Ascending aorta (tissue), 2 donors: ENCODE data around the gene EXOC7. TPM values are rescaled to one million over a fixed set of nuclear protein-coding genes. Genes with fewer than 3 reads are reported as not detected.

ENCODE experiments used
- DNase-seq, 2 donors: peaks; one replicate each; pipeline ENCODE4 v3.0.0-alpha.2; 2019; ENCODE audit warnings: low spot score in 2 of 2
- H3K27ac ChIP-seq, 2 donors: fragments of 200-600 bp; sonication (generic); one replicate each; pipeline ENCODE4 v1.5.1; 2016 to 2017; ENCODE audit warnings: mild to moderate bottlenecking in 1 of 2
- H3K27me3 ChIP-seq: fragments of 200-600 bp; sonication (generic); one replicate; pipeline ENCODE4 v1.5.1; 2017
- H3K36me3 ChIP-seq, 2 donors: fragments of 200-600 bp; sonication (generic); one replicate each; pipeline ENCODE4 v1.5.1; 2016
- H3K4me1 ChIP-seq, 2 donors: fragments of 200-600 bp; sonication (generic); one replicate each; pipeline ENCODE4 v1.5.1; 2016 to 2017; ENCODE audit warnings: mild to moderate bottlenecking in 1 of 2
- H3K4me3 ChIP-seq, 2 donors: fragments of 200-600 bp; sonication (generic); one replicate each; pipeline ENCODE4 v1.5.1; 2016 to 2017; ENCODE audit warnings: mild to moderate bottlenecking in 1 of 2
- H3K9me3 ChIP-seq, 2 donors: fragments of 200-600 bp; sonication (generic); one replicate each; pipeline ENCODE4 v1.5.1; 2016
- intact Hi-C: fragments of 100-400 bp; cut with DNase I; formaldehyde crosslinking; loops from one replicate; pipeline ENCODE4 v1.15.1; 2023
- total RNA-seq: library from RNA; depleted of rRNA; stranded (reverse); fragments of >200 nt; gene quantifications from one replicate; pipeline ENCODE4 v1.1.0, GENCODE V29; 2016
- TF ChIP-seq, protein P1 (sequence below), 3 experiments: fragments of 200-600 bp in 2 of 3; fragments of 450-650 bp in 1 of 3; sonication (generic) in 2 of 3; IDR thresholded peaks; one replicate each; pipeline ENCODE4 v1.5.1; 2016 to 2019; ENCODE audit warnings: antibody characterized with exemption in 3 of 3, mild to moderate bottlenecking in 1 of 3, moderate library complexity in 1 of 3

Gene EXOC7
- total RNA-seq, 1 donor from 2014 or later = 123 TPM

DNA sequence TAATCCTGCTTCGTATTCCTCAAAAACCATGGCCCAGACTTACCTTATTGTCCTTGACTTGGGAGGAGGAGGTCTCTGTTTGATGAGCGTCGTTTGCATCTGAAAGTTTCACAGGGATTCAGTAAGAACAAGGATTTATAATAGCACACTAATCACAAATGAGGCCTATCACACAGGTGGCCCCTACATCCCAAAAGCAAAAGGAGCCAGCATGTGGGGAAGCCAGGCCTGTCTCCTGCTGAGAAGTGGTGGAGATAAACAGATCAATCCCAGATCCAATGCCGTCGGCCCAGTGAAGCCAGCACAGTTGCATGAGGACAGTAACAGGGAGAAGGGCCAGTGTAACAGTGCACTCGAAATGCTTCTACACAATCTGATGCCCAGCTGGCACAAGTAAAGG, 63.2 kb downstream of the EXOC7 start:
- H3K4me3 ChIP-seq = no peak overlapping the region
- DNase-seq = no peak
- TF ChIP-seq, protein P1, sequence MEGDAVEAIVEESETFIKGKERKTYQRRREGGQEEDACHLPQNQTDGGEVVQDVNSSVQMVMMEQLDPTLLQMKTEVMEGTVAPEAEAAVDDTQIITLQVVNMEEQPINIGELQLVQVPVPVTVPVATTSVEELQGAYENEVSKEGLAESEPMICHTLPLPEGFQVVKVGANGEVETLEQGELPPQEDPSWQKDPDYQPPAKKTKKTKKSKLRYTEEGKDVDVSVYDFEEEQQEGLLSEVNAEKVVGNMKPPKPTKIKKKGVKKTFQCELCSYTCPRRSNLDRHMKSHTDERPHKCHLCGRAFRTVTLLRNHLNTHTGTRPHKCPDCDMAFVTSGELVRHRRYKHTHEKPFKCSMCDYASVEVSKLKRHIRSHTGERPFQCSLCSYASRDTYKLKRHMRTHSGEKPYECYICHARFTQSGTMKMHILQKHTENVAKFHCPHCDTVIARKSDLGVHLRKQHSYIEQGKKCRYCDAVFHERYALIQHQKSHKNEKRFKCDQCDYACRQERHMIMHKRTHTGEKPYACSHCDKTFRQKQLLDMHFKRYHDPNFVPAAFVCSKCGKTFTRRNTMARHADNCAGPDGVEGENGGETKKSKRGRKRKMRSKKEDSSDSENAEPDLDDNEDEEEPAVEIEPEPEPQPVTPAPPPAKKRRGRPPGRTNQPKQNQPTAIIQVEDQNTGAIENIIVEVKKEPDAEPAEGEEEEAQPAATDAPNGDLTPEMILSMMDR (IDR thresholded peaks at IDR 0.05) = no peak
- H3K9me3 ChIP-seq = no peaks in the 10 kb centered on the region
- H3K4me1 ChIP-seq = no peaks in the 10 kb centered on the region
- H3K36me3 ChIP-seq = peaks cover 65 to 73% of the 10 kb centered on the region in 2 donors
- H3K27me3 ChIP-seq = no peaks in the 10 kb centered on the region
- H3K27ac ChIP-seq = no peak overlapping the region
- intact Hi-C loops = no loop called here

DNA sequence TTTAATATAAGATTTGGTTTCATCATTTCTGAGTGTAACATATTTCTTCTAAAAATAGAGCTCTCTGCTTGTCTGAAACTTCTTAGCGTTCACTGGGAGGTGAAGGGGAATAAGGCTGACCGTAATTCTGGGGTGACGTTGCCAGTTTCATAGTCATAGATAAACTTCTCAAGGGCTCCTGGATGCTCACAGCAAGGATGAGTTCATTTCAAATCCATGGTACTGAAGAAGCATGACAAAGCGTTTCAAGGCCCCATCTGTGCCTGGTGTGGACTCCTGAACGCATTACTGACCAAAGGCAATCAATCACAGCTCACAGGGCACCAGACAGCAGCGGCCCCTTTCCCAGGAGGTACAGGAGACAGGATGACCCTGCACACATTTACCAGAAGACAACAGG, 64.5 kb downstream of the EXOC7 start:
- Histone ChIP-seq H3K27ac (no peak overlapping the region), H3K4me3 (no peak overlapping the region)
- TF ChIP-seq, protein P1 (IDR thresholded peaks at IDR 0.05) = no peak

GRCh38 chr17:76038050-76038449, 65.5 kb downstream of the EXOC7 start:
- TF ChIP-seq, protein P1 (IDR thresholded peaks at IDR 0.05) = no peak
- no peak overlapping the region for H3K27ac ChIP-seq
- intact Hi-C loops = no loop called here
- H3K27me3 ChIP-seq = no peaks in the 10 kb centered on the region
- no peaks in the 10 kb centered on the region for H3K4me1 ChIP-seq
- peaks cover 42 to 50% of the 10 kb centered on the region in 2 donors for H3K36me3 ChIP-seq
- DNase-seq = no peak
- H3K9me3 ChIP-seq = no peaks in the 10 kb centered on the region
- H3K4me3 ChIP-seq = no peak overlapping the region

More for the DNA sequence above, 64.5 kb downstream of the EXOC7 start:
- Histone ChIP-seq H3K36me3 (peaks cover 53 to 60% of the 10 kb centered on the region in 2 donors), H3K27me3 (no peaks in the 10 kb centered on the region), H3K4me1 (no peaks in the 10 kb centered on the region), H3K9me3 (no peaks in the 10 kb centered on the region)
- no peak for DNase-seq
- intact Hi-C loops = no loop called here

- Histone ChIP-seq H3K9me3 (no peaks in the 10 kb centered on the region), H3K27me3 (no peaks in the 10 kb centered on the region), H3K4me3 (no peak overlapping the region), H3K36me3 (peaks cover 28 to 37% of the 10 kb centered on the region in 2 donors), H3K4me1 (no peaks in the 10 kb centered on the region), H3K27ac (no peak overlapping the region)
- intact Hi-C loops = no loop called here
- TF ChIP-seq, protein P1 (IDR thresholded peaks at IDR 0.05) = no peak
- no peak for DNase-seq
Observed at GRCh38 chr17:76036497-76037261, 66.9 kb downstream of the EXOC7 start.

GRCh38 chr17:76034428-76035350, 68.9 kb downstream of the EXOC7 start:
- no peak overlapping the region for H3K27ac ChIP-seq
- intact Hi-C loops = no loop called here
- no peak for DNase-seq
- H3K4me3 ChIP-seq = no peak overlapping the region
- no peaks in the 10 kb centered on the region for H3K9me3 ChIP-seq
- no peaks in the 10 kb centered on the region for H3K4me1 ChIP-seq
- TF ChIP-seq, protein P1 (IDR thresholded peaks at IDR 0.05) = no peak
- H3K36me3 ChIP-seq = peaks cover 8 to 17% of the 10 kb centered on the region in 2 donors
- no peaks in the 10 kb centered on the region for H3K27me3 ChIP-seq
